OCI-LY3 (cell line): Measurements from ENCODE around the gene ATP10A.

Experiments
- H2AFZ ChIP-seq: fragments of 200-600, 300-600 bp; shearing (Covaris generic); 2 replicates; pipeline ENCODE4 v1.6.0; 2014; ENCODE audit warnings: antibody characterized with exemption, low read depth, low read length
- H3K27ac ChIP-seq: fragments of 200-600, 300-600 bp; sonication (generic); 2 replicates; pipeline ENCODE4 v1.5.1; 2014; ENCODE audit warnings: mild to moderate bottlenecking, low read length, moderate library complexity, mixed read lengths
- H3K27me3 ChIP-seq: fragments of 200-600, 300-600 bp; sonication (generic); 2 replicates; pipeline ENCODE4 v1.6.1; 2014; ENCODE audit warnings: low read depth, low read length, mixed read lengths
- H3K36me3 ChIP-seq: fragments of 200-600, 300-600 bp; sonication (generic); replicated peaks from 2 replicates; pipeline ENCODE3; 2014; ENCODE audit warnings: low read depth, low read length, mixed read lengths
- H3K4me1 ChIP-seq: fragments of 300-600, 200-600 bp; sonication (generic); 2 replicates; pipeline ENCODE4 v1.6.1; 2014; ENCODE audit warnings: low read length, mixed read lengths
- H3K4me2 ChIP-seq: fragments of 200-600, 300-600 bp; sonication (generic); 2 replicates; pipeline ENCODE4 v1.6.1; 2014; ENCODE audit warnings: low read length, mixed read lengths
- H3K4me3 ChIP-seq: fragments of 300-600, 200-600 bp; sonication (generic); 2 replicates; pipeline ENCODE4 v1.5.1; 2014; ENCODE audit warnings: antibody characterized with exemption, mild to moderate bottlenecking, low read length, moderate library complexity
- H3K79me2 ChIP-seq: fragments of 300-600, 200-600 bp; shearing (Covaris generic); 2 replicates; pipeline ENCODE4 v1.6.1; 2014; ENCODE audit warnings: mild to moderate bottlenecking, low read length, mixed read lengths
- H3K9ac ChIP-seq: fragments of 300-600, 200-600 bp; shearing (Covaris generic); 2 replicates; pipeline ENCODE4 v1.6.0; 2014; ENCODE audit warnings: mild to moderate bottlenecking, low read length, moderate library complexity
- H3K9me3 ChIP-seq: fragments of 200-600, 300-600 bp; shearing (Covaris generic); 2 replicates; pipeline ENCODE4 v1.6.1; 2014; ENCODE audit warnings: low read length, mixed read lengths; ENCODE audit not compliant: insufficient read depth
- H4K20me1 ChIP-seq: fragments of 200-600, 300-600 bp; sonication (generic); 2 replicates; pipeline ENCODE4 v1.6.1; 2016; ENCODE audit warnings: low read length, mixed read lengths; ENCODE audit not compliant: insufficient read depth
- EZH2phosphoT487 ChIP-seq: fragments of 200-600 bp; shearing (Covaris generic); IDR thresholded peaks from 2 replicates; pipeline ENCODE4 v1.6.1; 2018; ENCODE audit warnings: antibody characterized with exemption, mixed run types, low read depth
- TF ChIP-seq, protein P1 (sequence below): fragments of 200-600, 300-600 bp; sonication (generic); IDR thresholded peaks from 2 replicates; pipeline ENCODE4 v1.5.1; 2014; ENCODE audit warnings: antibody characterized with exemption, low read length, low read depth

Gene ATP10A

DNA sequence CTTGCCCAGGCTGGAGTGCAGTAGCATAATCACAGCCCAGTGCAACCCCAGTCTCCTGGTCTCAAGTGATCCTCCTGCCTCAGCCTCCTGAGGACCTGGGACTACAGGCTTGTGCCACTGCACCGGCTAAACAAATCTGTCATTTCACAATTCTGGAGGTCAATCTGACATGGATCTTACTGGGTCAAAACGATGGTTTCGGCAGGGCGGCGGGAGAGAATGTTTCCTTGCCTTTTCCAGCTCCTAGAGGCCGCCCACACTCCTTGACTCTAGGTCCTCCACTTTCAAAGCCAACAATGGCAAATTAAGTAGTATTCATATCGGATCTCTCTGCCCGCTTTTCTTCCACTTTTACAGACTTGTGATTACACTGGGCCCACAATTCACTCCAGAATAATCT lies 14.8 kb downstream of the ATP10A start:
- Histone ChIP-seq H3K4me3 (no peak overlapping the region), H3K27ac (no peak overlapping the region), H4K20me1 (no peaks in the 10 kb centered on the region), H3K27me3 (no peaks in the 10 kb centered on the region), H3K79me2 (no peaks in the 10 kb centered on the region), H3K9ac (no peak overlapping the region), H3K9me3 (no peaks in the 10 kb centered on the region), H3K4me1 (peaks cover 14% of the 10 kb centered on the region), H2AFZ (no peak overlapping the region), H3K4me2 (no peak overlapping the region), H3K36me3 (no peaks in the 10 kb centered on the region)
- no peak for TF ChIP-seq EZH2phosphoT487
- TF ChIP-seq, protein P1, sequence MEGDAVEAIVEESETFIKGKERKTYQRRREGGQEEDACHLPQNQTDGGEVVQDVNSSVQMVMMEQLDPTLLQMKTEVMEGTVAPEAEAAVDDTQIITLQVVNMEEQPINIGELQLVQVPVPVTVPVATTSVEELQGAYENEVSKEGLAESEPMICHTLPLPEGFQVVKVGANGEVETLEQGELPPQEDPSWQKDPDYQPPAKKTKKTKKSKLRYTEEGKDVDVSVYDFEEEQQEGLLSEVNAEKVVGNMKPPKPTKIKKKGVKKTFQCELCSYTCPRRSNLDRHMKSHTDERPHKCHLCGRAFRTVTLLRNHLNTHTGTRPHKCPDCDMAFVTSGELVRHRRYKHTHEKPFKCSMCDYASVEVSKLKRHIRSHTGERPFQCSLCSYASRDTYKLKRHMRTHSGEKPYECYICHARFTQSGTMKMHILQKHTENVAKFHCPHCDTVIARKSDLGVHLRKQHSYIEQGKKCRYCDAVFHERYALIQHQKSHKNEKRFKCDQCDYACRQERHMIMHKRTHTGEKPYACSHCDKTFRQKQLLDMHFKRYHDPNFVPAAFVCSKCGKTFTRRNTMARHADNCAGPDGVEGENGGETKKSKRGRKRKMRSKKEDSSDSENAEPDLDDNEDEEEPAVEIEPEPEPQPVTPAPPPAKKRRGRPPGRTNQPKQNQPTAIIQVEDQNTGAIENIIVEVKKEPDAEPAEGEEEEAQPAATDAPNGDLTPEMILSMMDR: no peak

DNA sequence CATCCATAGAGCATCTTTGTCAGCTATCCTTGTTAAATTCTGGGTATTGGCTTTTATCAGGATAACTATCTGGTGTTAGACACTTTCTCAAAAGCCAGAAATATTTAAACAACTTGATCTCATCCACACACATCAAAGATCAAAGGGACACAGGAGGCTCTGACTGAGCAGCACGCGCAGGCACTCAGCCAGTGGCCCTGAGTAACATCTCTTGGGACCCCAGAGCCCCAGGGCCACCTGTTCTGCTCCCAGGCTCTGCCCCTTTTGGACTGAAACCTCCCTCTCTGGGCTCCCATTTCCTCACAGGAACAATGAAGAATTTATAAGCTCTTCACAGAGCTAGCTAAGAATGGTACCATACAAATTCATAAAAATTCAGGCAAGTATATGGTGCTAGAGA lies 16.1 kb downstream of the ATP10A start:
- Histone ChIP-seq H3K9me3 (no peaks in the 10 kb centered on the region), H2AFZ (no peak overlapping the region), H3K4me2 (no peak overlapping the region), H4K20me1 (no peaks in the 10 kb centered on the region), H3K4me1 (peaks cover 14% of the 10 kb centered on the region), H3K9ac (no peak overlapping the region), H3K27ac (no peak overlapping the region), H3K79me2 (no peaks in the 10 kb centered on the region), H3K27me3 (no peaks in the 10 kb centered on the region), H3K4me3 (no peak overlapping the region), H3K36me3 (no peaks in the 10 kb centered on the region)
- TF ChIP-seq EZH2phosphoT487: no peak
- TF ChIP-seq, protein P1: no peak

DNA sequence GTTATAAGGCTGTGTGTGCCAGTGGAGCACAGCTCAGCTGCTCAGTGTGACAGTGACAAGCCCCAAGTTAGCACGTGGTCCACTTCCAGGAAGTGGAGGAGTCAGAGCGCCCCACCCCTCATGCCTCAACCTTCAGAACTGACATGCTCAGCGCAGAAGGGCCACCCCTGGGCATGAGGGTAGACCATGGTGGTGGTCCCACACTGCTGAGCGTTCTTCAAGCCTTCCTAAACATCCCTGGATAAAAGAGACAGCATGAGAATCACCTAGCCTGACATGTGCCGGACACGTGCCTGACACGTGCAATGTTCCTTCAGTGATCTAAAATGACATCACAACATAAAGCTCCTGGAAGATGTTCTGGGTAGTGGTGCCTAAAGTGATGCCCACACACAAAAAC lies 16.8 kb downstream of the ATP10A start:
- no peaks in the 10 kb centered on the region for H3K36me3 ChIP-seq
- no peaks in the 10 kb centered on the region for H4K20me1 ChIP-seq
- H3K9me3 ChIP-seq: no peaks in the 10 kb centered on the region
- H3K9ac ChIP-seq: no peak overlapping the region
- no peaks in the 10 kb centered on the region for H3K27me3 ChIP-seq
- H3K4me2 ChIP-seq: no peak overlapping the region
- H3K4me1 ChIP-seq: peaks cover 14% of the 10 kb centered on the region
- H3K79me2 ChIP-seq: no peaks in the 10 kb centered on the region
- no peak overlapping the region for H3K27ac ChIP-seq
- H2AFZ ChIP-seq: no peak overlapping the region
- H3K4me3 ChIP-seq: no peak overlapping the region
- TF ChIP-seq, protein P1: no peak
- no peak for TF ChIP-seq EZH2phosphoT487

DNA sequence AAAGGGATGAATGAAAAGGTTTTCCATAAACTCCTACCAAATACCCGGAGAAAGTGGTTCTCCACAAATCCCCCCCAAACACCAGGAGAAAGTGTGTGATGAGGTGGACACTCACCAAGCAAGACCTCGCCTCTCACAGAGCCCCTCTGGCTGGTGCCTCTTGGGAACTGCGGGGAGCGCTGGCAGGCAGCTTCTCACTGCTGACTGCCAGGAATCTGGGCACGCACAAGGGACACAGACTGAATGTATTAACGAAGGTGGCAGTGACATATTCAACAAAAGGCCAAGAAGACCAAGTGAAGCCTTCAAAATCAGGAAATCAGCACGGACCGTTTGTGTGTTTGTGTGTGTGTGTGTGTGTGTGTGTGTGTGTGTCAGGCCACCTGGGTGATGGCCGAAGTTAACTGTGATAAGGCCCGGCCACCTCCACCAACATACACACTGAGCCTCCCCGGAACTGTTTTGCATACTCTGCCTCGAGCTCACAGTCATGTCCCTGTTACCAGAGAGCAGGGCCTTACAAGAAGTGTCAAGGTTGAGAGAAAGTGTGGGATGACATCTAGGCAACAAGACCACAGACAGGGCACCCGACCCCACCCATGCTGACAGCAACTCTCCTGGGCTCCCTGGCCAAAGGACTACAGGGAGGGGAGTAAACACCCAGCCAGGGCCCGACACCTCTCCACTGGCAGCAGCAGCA lies 18.0 kb downstream of the ATP10A start:
- H3K4me2 ChIP-seq: no peak overlapping the region
- H3K9me3 ChIP-seq: no peaks in the 10 kb centered on the region

More for the DNA sequence above, 18.0 kb downstream of the ATP10A start:
- Histone ChIP-seq H3K4me3 (no peak overlapping the region), H3K36me3 (no peaks in the 10 kb centered on the region), H3K4me1 (peaks cover 9% of the 10 kb centered on the region), H2AFZ (no peak overlapping the region), H3K9ac (no peak overlapping the region), H3K79me2 (no peaks in the 10 kb centered on the region), H3K27ac (no peak overlapping the region), H3K27me3 (no peaks in the 10 kb centered on the region), H4K20me1 (no peaks in the 10 kb centered on the region)
- TF ChIP-seq, protein P1: no peak
- no peak for TF ChIP-seq EZH2phosphoT487
